ENCODE data around the gene ANGPTL4.

GRCh38 chr19:8386990-8387389, 23.0 kb downstream of the ANGPTL4 start:
- TF ChIP-seq CTCF (IDR thresholded peaks at IDR 0.05 in 4 of 5, conservative IDR thresholded peaks at IDR 0.05 in 1 of 5), result no peak
- TF ChIP-seq POLR2A (IDR thresholded peaks at IDR 0.05), result no peak
